HEK293 (cell line): ENCODE measurements around the gene SBNO2.

Experiments
- REPIN1 ChIP-seq: fragments of 450-650 bp; formaldehyde crosslinking; IDR thresholded peaks from 2 replicates; pipeline ENCODE4 v1.5.1; 2017; ENCODE audit warnings: missing biosample characterization, missing genetic modification characterization, low read depth
- SALL2 ChIP-seq: fragments of 450-650 bp; formaldehyde crosslinking; IDR thresholded peaks from 2 replicates; pipeline ENCODE4 v1.5.0; 2017; ENCODE audit warnings: missing biosample characterization, mild to moderate bottlenecking, missing genetic modification characterization, borderline replicate concordance
- YY1 ChIP-seq: fragments of 450-650 bp; formaldehyde crosslinking; IDR thresholded peaks from 2 replicates; pipeline ENCODE4 v1.5.1; 2018; ENCODE audit warnings: missing biosample characterization, missing genetic modification characterization
- ZFP3 ChIP-seq: fragments of 450-650 bp; formaldehyde crosslinking; IDR thresholded peaks from 2 replicates; pipeline ENCODE4 v1.5.1; 2016; ENCODE audit warnings: low read depth, missing biosample characterization, missing genetic modification characterization
- ZNF335 ChIP-seq: fragments of 450-650 bp; formaldehyde crosslinking; conservative IDR thresholded peaks from 2 replicates; pipeline ENCODE4 v1.5.1; 2016; ENCODE audit warnings: missing biosample characterization, missing genetic modification characterization
- ZNF585B ChIP-seq: fragments of 450-650 bp; formaldehyde crosslinking; IDR thresholded peaks from 2 replicates; pipeline ENCODE4 v1.5.1; 2016; ENCODE audit warnings: missing biosample characterization, missing genetic modification characterization
- ZNF600 ChIP-seq: fragments of 450-650 bp; formaldehyde crosslinking; IDR thresholded peaks from 2 replicates; pipeline ENCODE4 v1.5.1; 2016; ENCODE audit warnings: missing biosample characterization, missing genetic modification characterization

- no peak for TF ChIP-seq ZNF585B (tag by site-specific recombination)
- no peak for TF ChIP-seq REPIN1 (tag by site-specific recombination)
- no peak for TF ChIP-seq ZFP3 (tag by site-specific recombination)
- no peak for TF ChIP-seq YY1
- peak; percentile 85 for TF ChIP-seq ZNF335 (tag by site-specific recombination)
- no peak for TF ChIP-seq SALL2 (tag by site-specific recombination)
- TF ChIP-seq ZNF600 (tag by site-specific recombination) = peak; percentile 90
These were observed 99.4 kb downstream of the SBNO2 start for GRCh38 chr19:1074544-1075283.
